IMR-90 (cell line): ENCODE data around the gene ARHGEF2. TPM values are rescaled to one million over a fixed set of nuclear protein-coding genes. Genes with fewer than 3 reads are reported as not detected.
A peak's percentile ranks its signal among the peaks of the same experiment; 100 is the strongest.

Source experiments
- ATAC-seq: fragments of 200-7000 bp; cut with Tn5 transposase; 2 replicates; pipeline ENCODE4 v1.9.1; 2020; ENCODE audit warnings: low read depth, mild to moderate bottlenecking, moderate library complexity
- BruUV-seq: library from RNA; stranded (reverse); fragments of 400-500 nt; replicated peaks from 2 replicates; lab custom pipeline; 2021; lab: Mats Ljungman, UMichigan
- CTCF ChIA-PET: fragments of 300-600 bp; formaldehyde crosslinking; extraction: SDS; loops from one replicate; lab custom pipeline; 2021; ENCODE audit warnings: antibody characterized with exemption; lab: Yijun Ruan, JAX
- POLR2A ChIA-PET: fragments of 300-600 bp; sonication (Branson Sonifier 250); formaldehyde crosslinking; loops from one replicate; lab custom pipeline; 2022; ENCODE audit warnings: antibody characterized with exemption; ENCODE audit not compliant: unreplicated experiment; lab: Charles Lee
- DNase-seq: peaks from one replicate; pipeline ENCODE4 v3.0.0; 2013
- H2AFZ ChIP-seq: replicated peaks from 2 replicates; pipeline ENCODE3; 2013; ENCODE audit warnings: low read length, mild to moderate bottlenecking; ENCODE audit not compliant: poor library complexity
- H2AK5ac ChIP-seq: 2 replicates; pipeline ENCODE4 v1.6.1; 2013; ENCODE audit warnings: low read depth, low read length, inconsistent platforms
- H2AK9ac ChIP-seq: replicated peaks from 2 replicates; pipeline ENCODE3; 2013; ENCODE audit warnings: mild to moderate bottlenecking, low read depth, low read length, moderate library complexity; ENCODE audit not compliant: poor library complexity
- H2BK120ac ChIP-seq: 2 replicates; pipeline ENCODE4 v1.6.1; 2013; ENCODE audit warnings: low read depth, low read length, inconsistent platforms
- H2BK15ac ChIP-seq: 3 replicates; pipeline ENCODE4 v1.6.1; 2013; ENCODE audit warnings: low read depth, low read length, inconsistent platforms
- H2BK20ac ChIP-seq: 2 replicates; pipeline ENCODE4 v1.6.1; 2013; ENCODE audit warnings: low read depth, mild to moderate bottlenecking, inconsistent platforms, low read length, moderate library complexity
- H2BK5ac ChIP-seq: 2 replicates; pipeline ENCODE4 v1.6.1; 2013; ENCODE audit warnings: mild to moderate bottlenecking, low read depth, low read length, inconsistent platforms; ENCODE audit not compliant: poor library complexity, severe bottlenecking
- H3K14ac ChIP-seq: replicated peaks from 2 replicates; pipeline ENCODE4 v1.6.1; 2013; ENCODE audit warnings: low read depth, low read length, inconsistent platforms
- H3K18ac ChIP-seq: 2 replicates; pipeline ENCODE4 v1.6.1; 2013; ENCODE audit warnings: low read depth, low read length, control low read depth
- H3K23ac ChIP-seq: 2 replicates; pipeline ENCODE4 v1.6.1; 2013; ENCODE audit warnings: low read depth, low read length, inconsistent platforms
- H3K27ac ChIP-seq: 2 replicates; pipeline ENCODE4 v1.5.1; 2013; ENCODE audit warnings: mild to moderate bottlenecking, control low read depth, low read length; ENCODE audit not compliant: insufficient read depth
- H3K27me3 ChIP-seq: 2 replicates; pipeline ENCODE4 v1.6.1; 2013; ENCODE audit warnings: low read length; ENCODE audit not compliant: control insufficient read depth, insufficient read depth
- H3K36me3 ChIP-seq: 2 replicates; pipeline ENCODE4 v1.6.1; 2013; ENCODE audit warnings: low read length, mixed read lengths; ENCODE audit not compliant: control insufficient read depth, insufficient read depth
- H3K4ac ChIP-seq: 2 replicates; pipeline ENCODE4 v1.6.1; 2013; ENCODE audit warnings: low read depth, low read length, inconsistent platforms
- H3K4me1 ChIP-seq: 2 replicates; pipeline ENCODE4 v1.6.1; 2013; ENCODE audit warnings: low read length, mixed read lengths; ENCODE audit not compliant: control insufficient read depth, insufficient read depth
- H3K4me2 ChIP-seq: 2 replicates; pipeline ENCODE4 v1.6.1; 2013; ENCODE audit warnings: low read depth, mild to moderate bottlenecking, control low read depth, low read length, moderate library complexity
- H3K4me3 ChIP-seq: 2 replicates; pipeline ENCODE4 v1.5.1; 2013; ENCODE audit warnings: low read depth, mild to moderate bottlenecking, control low read depth, low read length, moderate library complexity; ENCODE audit not compliant: insufficient read depth
- H3K56ac ChIP-seq: 2 replicates; pipeline ENCODE4 v1.6.1; 2013; ENCODE audit warnings: low read length, inconsistent platforms; ENCODE audit not compliant: insufficient read depth; ENCODE audit errors: extremely low read depth
- H3K79me1 ChIP-seq, 2 experiments: 2 replicates each; pipeline ENCODE4 v1.6.1; 2013; ENCODE audit warnings: low read length in 2 of 2, inconsistent platforms in 1 of 2, low read depth in 1 of 2
- H3K9ac ChIP-seq: 2 replicates; pipeline ENCODE4 v1.6.1; 2013; ENCODE audit warnings: low read depth, low read length, control low read depth
- H3K9me1 ChIP-seq: 2 replicates; pipeline ENCODE4 v1.6.1; 2013; ENCODE audit warnings: low read length, inconsistent platforms; ENCODE audit not compliant: insufficient read depth
- H3K9me3 ChIP-seq: 2 replicates; pipeline ENCODE4 v1.6.1; 2013; ENCODE audit warnings: low read length; ENCODE audit not compliant: control insufficient read depth, insufficient read depth
- H4K20me1 ChIP-seq: 2 replicates; pipeline ENCODE4 v1.6.1; 2013; ENCODE audit warnings: low read length, inconsistent platforms; ENCODE audit not compliant: insufficient read depth
- H4K5ac ChIP-seq: 2 replicates; pipeline ENCODE4 v1.6.1; 2013; ENCODE audit warnings: mild to moderate bottlenecking, low read depth, low read length, control low read depth
- H4K8ac ChIP-seq, 2 experiments: 2 replicates each; pipeline ENCODE4 v1.6.1; 2013; ENCODE audit warnings: low read depth in 2 of 2, low read length in 2 of 2, control low read depth in 1 of 2, inconsistent platforms in 1 of 2
- H4K91ac ChIP-seq: 2 replicates; pipeline ENCODE4 v1.6.1; 2013; ENCODE audit warnings: low read depth, low read length, inconsistent platforms; ENCODE audit not compliant: insufficient read depth
- CEBPB ChIP-seq: IDR thresholded peaks from 2 replicates; pipeline ENCODE4 v1.6.1; 2012; ENCODE audit warnings: low read depth, low read length, improper control_type of control experiment
- CHD1 ChIP-seq: IDR thresholded peaks from 2 replicates; pipeline ENCODE4 v1.6.1; 2012; ENCODE audit warnings: low read depth, low read length, improper control_type of control experiment
- CTCF ChIP-seq: conservative IDR thresholded peaks from 2 replicates; pipeline ENCODE4 v1.5.1; 2012; ENCODE audit warnings: mild to moderate bottlenecking, low read depth, low read length, improper control_type of control experiment
- FOS ChIP-seq: fragments of 150-350 bp; IDR thresholded peaks from 2 replicates; pipeline ENCODE4 v1.6.1; 2016; ENCODE audit warnings: low read depth, low read length
- MAZ ChIP-seq: IDR thresholded peaks from 2 replicates; pipeline ENCODE4 v1.6.1; 2012; ENCODE audit warnings: low read depth, mild to moderate bottlenecking, low read length, improper control_type of control experiment, moderate library complexity, borderline replicate concordance
- NFE2L2 ChIP-seq: fragments of 150-350 bp; IDR thresholded peaks from 2 replicates; pipeline ENCODE4 v1.6.1; 2016; ENCODE audit warnings: low read depth, mild to moderate bottlenecking, low read length
- RAD21 ChIP-seq: IDR thresholded peaks from 2 replicates; pipeline ENCODE4 v1.6.1; 2012; ENCODE audit warnings: low read length, improper control_type of control experiment
- RCOR1 ChIP-seq: IDR thresholded peaks from 2 replicates; pipeline ENCODE4 v1.6.1; 2012; ENCODE audit warnings: mild to moderate bottlenecking, low read length, improper control_type of control experiment; ENCODE audit not compliant: insufficient replicate concordance
- RFX5 ChIP-seq: IDR thresholded peaks from 2 replicates; pipeline ENCODE4 v1.8.0; 2012; ENCODE audit warnings: low read depth, mild to moderate bottlenecking, low read length, moderate library complexity
- SMC3 ChIP-seq: fragments of 150-350 bp; IDR thresholded peaks from 2 replicates; pipeline ENCODE4 v1.6.1; 2016; ENCODE audit warnings: low read depth, mild to moderate bottlenecking, antibody characterized with exemption, low read length, moderate library complexity
- USF2 ChIP-seq: fragments of 150-350 bp; IDR thresholded peaks from 2 replicates; pipeline ENCODE4 v1.6.1; 2017; ENCODE audit warnings: mild to moderate bottlenecking, antibody characterized with exemption, low read length, low read depth
- WGBS, 2 experiments: methylation state at CpG; one replicate each; pipeline versions ENCODE4 v1.1.5 to v1.1.7; 2013; ENCODE audit warnings: missing lambda C conversion rate in 2 of 2; ENCODE audit not compliant: insufficient read length in 1 of 2; ENCODE audit errors: extremely low coverage in 2 of 2; 5-methylcytosine and 5-hydroxymethylcytosine counted together
- dilution Hi-C: fragments of 300-500 bp; cut with HindIII; formaldehyde crosslinking; loops from one replicate; pipeline ENCODE4 v1.14.3; 2018; ENCODE audit warnings: low sequenced_read_pairs; ENCODE audit not compliant: unreplicated experiment
- in situ Hi-C: fragments of 300-500 bp; cut with MboI; formaldehyde crosslinking; loops from 3 replicates; pipeline ENCODE4 v1.14.3; 2019; ENCODE audit warnings: low sequenced_read_pairs, inconsistent platforms, mixed read lengths
- intact Hi-C: fragments of 100-400 bp; cut with micrococcal nuclease; formaldehyde crosslinking; loops from 2 replicates; pipeline ENCODE4 v1.10.0; 2022
- polyA plus RNA-seq, 3 experiments: library from polyadenylated mRNA; depleted of rRNA; stranded (reverse); fragments of >200 nt; gene quantifications; 2 replicates each; pipeline ENCODE4 v1.2.3, GENCODE V29; 2012; ENCODE audit warnings: low replicate concordance in 1 of 3
- total RNA-seq: library from RNA; depleted of rRNA; stranded (reverse); fragments of >200 nt; gene quantifications from 2 replicates; pipeline ENCODE4 v1.2.3, GENCODE V29; 2012
- TF ChIP-seq, protein P1 (sequence below): fragments of 150-350 bp; IDR thresholded peaks from 2 replicates; pipeline ENCODE4 v1.6.1; 2016; ENCODE audit warnings: low read depth, mild to moderate bottlenecking, low read length, moderate library complexity, borderline replicate concordance

ARHGEF2 gene
- total and polyA plus RNA-seq, 2 of the 4 experiments (the other 2 are of a cell fraction), result 91.8 to 117 TPM

DNA sequence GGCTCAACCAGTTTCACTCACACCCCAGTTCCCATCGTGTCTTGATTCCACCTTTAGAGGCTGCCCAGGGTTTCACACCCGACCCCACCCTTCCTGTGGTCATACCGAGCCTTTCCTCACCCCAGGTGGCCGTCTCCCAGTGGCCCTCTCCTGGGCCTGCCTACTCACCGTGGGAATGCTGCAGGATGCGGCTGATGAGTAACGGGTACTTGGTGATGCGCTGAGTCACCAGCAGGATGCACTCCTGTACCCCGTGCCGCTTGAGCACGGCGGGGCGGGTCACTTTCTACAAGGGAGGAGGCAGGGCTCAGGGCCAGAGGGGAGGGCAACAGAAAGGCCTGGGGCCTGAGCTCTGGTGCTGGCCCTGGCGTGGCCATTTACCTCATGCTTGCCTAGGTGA is 16.4 kb downstream of the ARHGEF2 start (continued):
- TF ChIP-seq FOS, result peak; percentile 84

DNA sequence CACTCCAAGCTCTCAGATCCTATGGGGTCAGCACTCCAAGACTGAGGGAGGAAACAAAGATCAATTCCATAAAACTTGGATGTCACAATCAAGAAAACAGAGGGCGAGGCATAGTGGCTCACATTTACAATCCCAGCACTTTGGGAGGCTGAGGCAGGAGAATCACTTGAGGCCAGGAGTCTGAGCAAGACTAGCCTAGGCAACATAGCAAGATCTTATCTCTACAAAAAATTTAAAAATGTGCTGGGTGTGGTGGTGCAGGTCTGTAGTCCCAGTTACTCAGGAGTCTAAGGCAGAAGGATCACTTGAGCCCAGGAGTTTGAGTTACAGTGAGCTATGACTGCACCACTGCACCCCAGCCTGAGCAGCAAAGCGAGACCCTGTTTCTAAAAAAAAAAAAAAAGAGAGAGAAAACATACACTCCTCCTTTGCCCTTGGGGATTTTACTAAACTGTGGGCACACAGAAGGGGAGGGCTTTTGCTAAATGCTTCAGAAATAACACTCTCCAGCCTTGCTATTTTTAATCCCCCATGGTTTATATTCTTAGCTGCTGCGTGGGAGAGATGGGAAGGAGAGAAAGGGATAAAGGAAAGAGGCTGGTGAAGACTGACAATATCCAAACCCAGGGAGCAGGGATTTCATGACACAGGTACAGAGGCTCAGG is 18.1 kb downstream of the ARHGEF2 start:
- Histone ChIP-seq H4K20me1 (peaks cover 51% of the 10 kb centered on the region), H3K79me1 (peaks cover 25 to 69% of the 10 kb centered on the region in 2 experiments), H3K9ac (0 out of 2 replicates have a peak overlapping the region, but pooled peaks have one; percentile 10), H3K4ac (0 out of 2 replicates have a peak overlapping the region, but pooled peaks have one; percentile 7), H2AFZ (no peak overlapping the region), H2BK120ac (no peak overlapping the region), H2BK15ac (no peak overlapping the region), H3K27ac (peak overlapping the region; percentile 35; the same call in 1 of the 2 replicates), H3K23ac (peak overlapping the region; percentile 13; the same call in 1 of the 2 replicates), H4K8ac (no peak overlapping the region), H3K27me3 (no peaks in the 10 kb centered on the region), H3K18ac (no peak overlapping the region), H3K56ac (no peak overlapping the region), H2BK20ac (no peak overlapping the region), H4K91ac (no peak overlapping the region), H3K4me2 (no peak overlapping the region), H3K9me1 (peaks cover 12% of the 10 kb centered on the region; the same call in 1 of the 2 replicates), H3K14ac (0 out of 2 replicates have a peak overlapping the region, but pooled peaks have one; percentile 3), H3K4me1 (peaks cover 13% of the 10 kb centered on the region), H3K9me3 (no peaks in the 10 kb centered on the region), H2AK5ac (no peak overlapping the region), H2AK9ac (no peak overlapping the region), H3K36me3 (peaks cover 76% of the 10 kb centered on the region), H2BK5ac (peak overlapping the region; percentile 17), H3K4me3 (no peak overlapping the region), H4K5ac (no peak overlapping the region)
- in situ Hi-C loops, result no loop called here
- no TSS peak for BruUV-seq
- dilution Hi-C loops, result no loop called here
- no peak for ATAC-seq
- CTCF ChIA-PET, result interaction anchor here (0.6 kb wide), 1 partner anchor 28 kb away, joined by 5 read pairs; no protein-coding TSS in a partner anchor
- POLR2A ChIA-PET, result no interaction called here
- intact Hi-C loops, result no loop called here
- no CpG with 5 or more reads among the region's 3 CpGs for WGBS, 2 experiments
- DNase-seq, result no peak
- TF ChIP-seq NFE2L2, result no peak
- no peak for TF ChIP-seq RCOR1
- no peak for TF ChIP-seq SMC3
- TF ChIP-seq RFX5, result no peak
- no peak for TF ChIP-seq CHD1
- no peak for TF ChIP-seq CEBPB
- TF ChIP-seq RAD21, result no peak
- no peak for TF ChIP-seq MAZ
- TF ChIP-seq CTCF, result no peak
- no peak for TF ChIP-seq USF2
- TF ChIP-seq, protein P1, sequence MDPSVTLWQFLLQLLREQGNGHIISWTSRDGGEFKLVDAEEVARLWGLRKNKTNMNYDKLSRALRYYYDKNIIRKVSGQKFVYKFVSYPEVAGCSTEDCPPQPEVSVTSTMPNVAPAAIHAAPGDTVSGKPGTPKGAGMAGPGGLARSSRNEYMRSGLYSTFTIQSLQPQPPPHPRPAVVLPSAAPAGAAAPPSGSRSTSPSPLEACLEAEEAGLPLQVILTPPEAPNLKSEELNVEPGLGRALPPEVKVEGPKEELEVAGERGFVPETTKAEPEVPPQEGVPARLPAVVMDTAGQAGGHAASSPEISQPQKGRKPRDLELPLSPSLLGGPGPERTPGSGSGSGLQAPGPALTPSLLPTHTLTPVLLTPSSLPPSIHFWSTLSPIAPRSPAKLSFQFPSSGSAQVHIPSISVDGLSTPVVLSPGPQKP, result no peak
